Measurements from ENCODE around the gene GFI1.

The GFI1 gene

DNA sequence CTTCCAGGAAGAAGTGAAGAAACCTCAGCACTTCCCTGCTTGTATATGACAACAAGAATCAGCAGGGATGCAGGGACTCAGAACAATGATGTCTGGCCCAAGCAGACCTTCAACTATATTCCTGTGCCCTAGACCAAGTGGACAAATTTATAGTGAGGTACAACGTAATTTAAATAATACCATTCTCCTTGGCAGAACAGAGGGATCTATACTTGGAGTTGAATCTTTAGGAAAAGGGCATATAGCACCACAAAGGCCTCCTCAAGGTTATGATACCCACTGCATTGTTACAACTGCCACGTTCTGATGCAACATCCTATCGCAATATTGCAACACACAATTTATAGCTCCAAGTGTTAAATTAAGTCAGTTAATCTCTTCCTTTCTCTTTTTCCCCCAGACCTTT is 29.1 kb upstream of the GFI1 start:
- TF ChIP-seq, protein P1, sequence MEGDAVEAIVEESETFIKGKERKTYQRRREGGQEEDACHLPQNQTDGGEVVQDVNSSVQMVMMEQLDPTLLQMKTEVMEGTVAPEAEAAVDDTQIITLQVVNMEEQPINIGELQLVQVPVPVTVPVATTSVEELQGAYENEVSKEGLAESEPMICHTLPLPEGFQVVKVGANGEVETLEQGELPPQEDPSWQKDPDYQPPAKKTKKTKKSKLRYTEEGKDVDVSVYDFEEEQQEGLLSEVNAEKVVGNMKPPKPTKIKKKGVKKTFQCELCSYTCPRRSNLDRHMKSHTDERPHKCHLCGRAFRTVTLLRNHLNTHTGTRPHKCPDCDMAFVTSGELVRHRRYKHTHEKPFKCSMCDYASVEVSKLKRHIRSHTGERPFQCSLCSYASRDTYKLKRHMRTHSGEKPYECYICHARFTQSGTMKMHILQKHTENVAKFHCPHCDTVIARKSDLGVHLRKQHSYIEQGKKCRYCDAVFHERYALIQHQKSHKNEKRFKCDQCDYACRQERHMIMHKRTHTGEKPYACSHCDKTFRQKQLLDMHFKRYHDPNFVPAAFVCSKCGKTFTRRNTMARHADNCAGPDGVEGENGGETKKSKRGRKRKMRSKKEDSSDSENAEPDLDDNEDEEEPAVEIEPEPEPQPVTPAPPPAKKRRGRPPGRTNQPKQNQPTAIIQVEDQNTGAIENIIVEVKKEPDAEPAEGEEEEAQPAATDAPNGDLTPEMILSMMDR (IDR thresholded peaks at IDR 0.05; ENCODE audit: low read depth, low read length, missing control alignments), result no peak
- no peak overlapping the region for H3K27ac ChIP-seq
- in situ Hi-C loops (cut with HindIII; ENCODE audit: low pct_ligation_motif_present, low sequenced_read_pairs), result no loop called here
- no peak for DNase-seq
- H3K27me3 ChIP-seq (replicated peaks), result no peaks in the 10 kb centered on the region
- H3K36me3 ChIP-seq (replicated peaks), result peaks cover 3% of the 10 kb centered on the region
- no peak overlapping the region for H3K4me3 ChIP-seq (ENCODE audit: low read depth, low read length)

DNA sequence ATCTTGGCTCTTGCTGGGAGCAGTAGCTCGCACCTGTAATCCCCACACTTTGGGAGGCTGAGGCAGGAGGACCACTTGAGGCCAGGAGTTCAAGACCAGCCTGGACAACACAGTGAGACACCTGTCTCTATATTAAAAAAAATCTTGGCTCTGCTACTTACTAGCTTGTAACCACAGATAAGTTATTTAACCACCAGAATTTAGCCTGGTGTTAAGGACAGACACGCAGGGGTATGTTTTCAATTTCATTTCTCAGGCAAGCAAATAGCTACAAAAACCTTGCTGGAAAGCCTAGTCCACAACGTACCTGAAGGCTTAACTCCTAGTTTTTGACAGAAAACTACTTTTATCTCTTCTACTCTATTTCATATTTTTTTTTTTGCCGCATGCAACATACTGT is 24.8 kb upstream of the GFI1 start:
- no peaks in the 10 kb centered on the region for H3K27me3 ChIP-seq (replicated peaks)
- peaks cover 3% of the 10 kb centered on the region for H3K36me3 ChIP-seq (replicated peaks)
- H3K4me3 ChIP-seq (ENCODE audit: low read depth, low read length), result no peak overlapping the region
- in situ Hi-C loops (cut with HindIII; ENCODE audit: low pct_ligation_motif_present, low sequenced_read_pairs), result no loop called here
- TF ChIP-seq, protein P1 (IDR thresholded peaks at IDR 0.05; ENCODE audit: low read depth, low read length, missing control alignments), result no peak
- DNase-seq, result no peak
- H3K27ac ChIP-seq, result no peak overlapping the region

DNA sequence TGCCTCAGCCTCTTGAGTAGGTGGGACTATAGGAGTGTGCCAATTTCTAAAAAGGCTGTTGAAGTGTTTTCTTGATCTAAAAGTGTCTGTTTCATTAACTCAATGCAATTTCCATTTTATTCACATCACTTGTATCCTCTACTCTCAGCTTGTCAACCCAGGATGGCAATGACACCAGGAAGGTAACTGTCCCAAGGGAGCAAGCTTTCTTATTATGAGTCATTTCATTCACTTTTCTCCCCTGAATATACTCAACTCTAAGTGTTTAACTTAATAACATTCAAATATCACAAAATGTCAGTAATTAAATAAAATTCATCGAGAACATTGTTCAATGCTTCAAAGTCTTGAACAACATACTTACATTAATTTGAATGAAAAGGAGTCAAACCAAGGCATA is 22.9 kb upstream of the GFI1 start:
- TF ChIP-seq, protein P1 (IDR thresholded peaks at IDR 0.05; ENCODE audit: low read depth, low read length, missing control alignments), result no peak
- no peaks in the 10 kb centered on the region for H3K36me3 ChIP-seq (replicated peaks)
- no peak overlapping the region for H3K4me3 ChIP-seq (ENCODE audit: low read depth, low read length)
- H3K27ac ChIP-seq, result no peak overlapping the region
- DNase-seq, result no peak
- in situ Hi-C loops (cut with HindIII; ENCODE audit: low pct_ligation_motif_present, low sequenced_read_pairs), result no loop called here
- no peaks in the 10 kb centered on the region for H3K27me3 ChIP-seq (replicated peaks)

DNA sequence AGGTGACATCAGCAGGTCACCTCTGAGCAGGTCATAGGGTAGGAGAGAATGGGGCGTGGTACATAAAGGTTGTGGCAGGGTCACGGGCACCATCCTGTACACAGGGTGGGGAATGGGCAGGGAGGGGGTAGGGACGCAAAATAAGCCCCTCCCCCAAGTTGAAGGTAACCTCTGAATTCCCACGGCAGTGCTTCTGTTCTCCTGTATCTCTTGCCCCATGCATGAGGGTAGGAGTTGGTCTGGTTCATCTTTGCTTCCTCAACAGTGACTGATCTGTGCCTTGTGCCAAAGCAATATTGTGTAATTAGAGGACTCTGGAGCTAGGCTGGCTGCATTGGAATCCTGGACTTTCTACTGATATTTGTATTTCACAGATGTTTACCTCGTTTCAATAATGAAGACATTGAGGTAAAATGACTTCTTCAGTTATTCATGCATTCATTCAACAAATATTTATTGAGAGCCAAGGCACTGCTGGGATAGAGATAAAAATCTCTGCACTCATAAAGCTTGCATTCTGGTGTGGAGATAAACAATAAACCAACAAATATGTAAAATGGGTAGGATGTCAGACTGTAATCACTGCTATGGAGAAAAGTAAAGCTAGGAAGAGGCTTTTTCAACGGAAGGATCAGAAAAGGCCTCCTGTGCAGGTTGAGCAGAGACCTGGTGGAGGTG is 18.4 kb upstream of the GFI1 start:
- H3K27ac ChIP-seq, result no peak overlapping the region
- TF ChIP-seq, protein P1 (IDR thresholded peaks at IDR 0.05; ENCODE audit: low read depth, low read length, missing control alignments), result no peak
- in situ Hi-C loops (cut with HindIII; ENCODE audit: low pct_ligation_motif_present, low sequenced_read_pairs), result no loop called here
- H3K27me3 ChIP-seq (replicated peaks), result no peaks in the 10 kb centered on the region
- H3K36me3 ChIP-seq (replicated peaks), result no peaks in the 10 kb centered on the region
- DNase-seq, result no peak
- H3K4me3 ChIP-seq (ENCODE audit: low read depth, low read length), result no peak overlapping the region

DNA sequence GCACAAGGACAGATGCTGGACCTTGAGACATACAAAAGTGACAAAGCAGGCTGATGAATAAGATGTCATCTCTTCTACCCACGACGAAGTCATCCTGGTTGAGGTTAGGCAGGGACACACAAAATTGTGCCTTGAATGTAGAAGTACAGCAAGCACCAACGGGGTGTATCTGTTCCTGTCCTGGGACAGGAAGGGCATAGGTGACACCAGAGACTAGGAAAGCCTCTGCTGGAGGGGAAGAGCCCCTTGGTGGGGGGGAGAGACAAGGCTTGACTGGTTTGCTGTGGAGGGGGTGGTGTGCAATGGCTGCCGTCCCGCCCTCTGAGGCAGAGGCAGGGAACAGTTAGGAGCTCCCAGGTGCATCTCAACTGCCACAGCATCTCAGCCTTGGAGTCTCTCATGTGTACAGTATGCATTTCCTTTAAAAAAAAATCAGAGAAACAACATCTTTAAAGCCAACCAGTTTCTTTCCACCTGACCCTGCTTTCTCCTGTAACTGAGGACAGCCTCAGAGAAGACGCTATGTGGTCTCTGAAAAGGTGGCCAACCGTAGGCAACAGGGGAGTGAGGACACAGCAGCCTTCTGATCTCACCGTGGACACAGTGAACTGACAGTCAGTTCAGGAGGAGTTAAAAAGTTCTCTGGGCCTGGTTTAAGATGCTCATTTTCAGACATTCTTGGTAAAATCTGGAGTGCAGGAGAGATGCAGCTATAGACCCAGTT is 17.7 kb upstream of the GFI1 start:
- no peak overlapping the region for H3K27ac ChIP-seq
- H3K36me3 ChIP-seq (replicated peaks), result no peaks in the 10 kb centered on the region
- in situ Hi-C loops (cut with HindIII; ENCODE audit: low pct_ligation_motif_present, low sequenced_read_pairs), result no loop called here
- no peak for DNase-seq
- TF ChIP-seq, protein P1 (IDR thresholded peaks at IDR 0.05; ENCODE audit: low read depth, low read length, missing control alignments), result no peak
- no peak overlapping the region for H3K4me3 ChIP-seq (ENCODE audit: low read depth, low read length)
- H3K27me3 ChIP-seq (replicated peaks), result no peaks in the 10 kb centered on the region

Measured in brain microvascular endothelial cell (primary cell).